ENCODE data around the gene IGF1R. TPM values are rescaled to one million over a fixed set of nuclear protein-coding genes. Genes with fewer than 3 reads are reported as not detected.

IGF1R gene
- total RNA-seq, 4 donors from 2014 or later, result 49.4 to 239 (median 109) TPM

DNA sequence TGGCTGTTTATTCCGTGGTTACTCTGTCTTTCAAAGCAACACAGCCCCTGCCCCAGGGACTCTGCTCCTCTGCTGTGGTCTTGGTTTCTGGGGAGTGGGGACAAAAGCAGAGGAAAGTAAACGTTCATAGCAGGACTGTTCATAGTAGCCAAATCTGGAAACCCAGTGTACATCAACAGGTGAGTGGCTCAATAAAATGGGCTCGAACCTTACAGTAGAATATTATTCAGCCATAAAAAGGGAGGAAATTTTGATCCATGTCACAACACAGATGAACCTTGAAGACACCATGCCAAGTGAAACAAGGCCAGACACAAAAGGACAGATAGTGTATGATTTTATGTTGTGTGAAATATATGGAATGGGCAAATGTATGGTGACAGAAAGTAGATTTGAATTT lies 269.1 kb downstream of the IGF1R start:
- WGBS, 2 donors (ENCODE audit: low coverage in 1 of 2), result 79% methylated on average over 3 of the region's 3 CpGs; no CpG with 5 or more reads in 1 of the 2 donors
- H3K36me3 ChIP-seq, result peaks cover 0 to 35% (median 8%) of the 10 kb centered on the region in 4 donors

DNA sequence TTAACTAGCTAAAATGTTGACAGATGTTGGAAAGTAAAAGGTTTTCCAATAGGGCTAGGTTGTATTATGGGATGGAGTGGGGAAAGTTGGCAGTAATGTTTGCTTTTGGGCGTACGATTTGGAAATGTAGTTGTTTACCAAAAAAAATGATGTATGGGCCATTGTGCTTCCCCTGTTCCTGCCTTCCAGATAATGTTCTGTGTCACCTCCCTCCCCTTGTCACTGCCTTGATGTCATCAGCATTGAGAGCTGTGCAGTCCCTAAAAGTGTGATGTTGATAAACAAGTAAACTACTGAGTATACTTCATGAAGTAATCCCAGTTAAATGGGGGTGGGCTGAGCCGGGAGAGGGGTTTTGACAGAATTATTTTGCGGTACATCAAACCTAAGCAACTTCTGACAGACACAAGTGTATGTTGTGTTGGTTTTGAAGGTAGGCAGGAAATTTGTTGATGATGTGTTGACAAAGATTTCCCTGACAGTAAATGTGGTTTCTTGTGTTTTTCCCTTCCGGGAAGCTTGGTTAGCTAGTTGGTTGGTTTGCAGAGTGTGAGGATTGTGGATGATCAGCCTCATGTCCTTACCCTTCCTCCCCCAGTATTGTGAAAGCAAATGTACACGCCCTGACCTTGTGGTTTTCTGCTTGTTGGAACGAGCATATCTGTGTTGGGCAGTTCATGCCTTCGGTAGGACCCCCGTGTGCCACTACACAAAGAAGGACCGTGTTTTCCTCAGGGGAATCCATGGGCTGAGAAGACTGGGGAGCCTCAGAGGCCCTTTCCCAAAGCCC lies 271.9 kb downstream of the IGF1R start:
- WGBS, 2 donors (ENCODE audit: low coverage in 1 of 2), result 80% methylated on average over 7 to 10 of the region's 10 CpGs
- TF ChIP-seq, protein P1, sequence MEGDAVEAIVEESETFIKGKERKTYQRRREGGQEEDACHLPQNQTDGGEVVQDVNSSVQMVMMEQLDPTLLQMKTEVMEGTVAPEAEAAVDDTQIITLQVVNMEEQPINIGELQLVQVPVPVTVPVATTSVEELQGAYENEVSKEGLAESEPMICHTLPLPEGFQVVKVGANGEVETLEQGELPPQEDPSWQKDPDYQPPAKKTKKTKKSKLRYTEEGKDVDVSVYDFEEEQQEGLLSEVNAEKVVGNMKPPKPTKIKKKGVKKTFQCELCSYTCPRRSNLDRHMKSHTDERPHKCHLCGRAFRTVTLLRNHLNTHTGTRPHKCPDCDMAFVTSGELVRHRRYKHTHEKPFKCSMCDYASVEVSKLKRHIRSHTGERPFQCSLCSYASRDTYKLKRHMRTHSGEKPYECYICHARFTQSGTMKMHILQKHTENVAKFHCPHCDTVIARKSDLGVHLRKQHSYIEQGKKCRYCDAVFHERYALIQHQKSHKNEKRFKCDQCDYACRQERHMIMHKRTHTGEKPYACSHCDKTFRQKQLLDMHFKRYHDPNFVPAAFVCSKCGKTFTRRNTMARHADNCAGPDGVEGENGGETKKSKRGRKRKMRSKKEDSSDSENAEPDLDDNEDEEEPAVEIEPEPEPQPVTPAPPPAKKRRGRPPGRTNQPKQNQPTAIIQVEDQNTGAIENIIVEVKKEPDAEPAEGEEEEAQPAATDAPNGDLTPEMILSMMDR (IDR thresholded peaks at IDR 0.05), result no peak
- no peak for TF ChIP-seq EP300 (IDR thresholded peaks at IDR 0.05; ENCODE audit: low read depth)
- TF ChIP-seq POLR2A (IDR thresholded peaks at IDR 0.05), result no peak
- no peak for TF ChIP-seq POLR2AphosphoS5 (IDR thresholded peaks at IDR 0.05)
- intact Hi-C loops (cut with DNase I; ENCODE audit: low total_unique reads) (no loop called here), in situ Hi-C loops (cut with MboI; ENCODE audit: low pct_ligation_motif_present in 1 of 4, low pct_unique_long_range_greater_than_20kb in 1 of 4, low sequenced_read_pairs in 3 of 4) (no loop called here)
- DNase-seq, result no peak
- Histone ChIP-seq H3K36me3 (peaks cover 0 to 22% (median 8%) of the 10 kb centered on the region in 4 donors), H3K9me3 (no peaks in the 10 kb centered on the region), H3K4me3 (no peak overlapping the region), H3K27me3 (no peaks in the 10 kb centered on the region), H3K4me1 (peaks cover 0 to 6% (median 5%) of the 10 kb centered on the region in 4 donors), H3K27ac (no peak overlapping the region)

More for the DNA sequence above, 269.1 kb downstream of the IGF1R start:
- no peak for DNase-seq
- in situ Hi-C loops (cut with MboI; ENCODE audit: low pct_ligation_motif_present in 1 of 4, low pct_unique_long_range_greater_than_20kb in 1 of 4, low sequenced_read_pairs in 3 of 4) (no loop called here), intact Hi-C loops (cut with DNase I; ENCODE audit: low total_unique reads) (no loop called here)
- no peak overlapping the region for H3K4me3 ChIP-seq
- H3K9me3 ChIP-seq, result no peaks in the 10 kb centered on the region
- H3K27me3 ChIP-seq, result no peaks in the 10 kb centered on the region
- H3K27ac ChIP-seq, result no peak overlapping the region
- peaks cover 5 to 17% (median 15%) of the 10 kb centered on the region in 4 donors for H3K4me1 ChIP-seq
- TF ChIP-seq POLR2AphosphoS5 (IDR thresholded peaks at IDR 0.05) (no peak), POLR2A (IDR thresholded peaks at IDR 0.05) (no peak), EP300 (IDR thresholded peaks at IDR 0.05; ENCODE audit: low read depth) (no peak)
- TF ChIP-seq, protein P1 (IDR thresholded peaks at IDR 0.05), result no peak

DNA sequence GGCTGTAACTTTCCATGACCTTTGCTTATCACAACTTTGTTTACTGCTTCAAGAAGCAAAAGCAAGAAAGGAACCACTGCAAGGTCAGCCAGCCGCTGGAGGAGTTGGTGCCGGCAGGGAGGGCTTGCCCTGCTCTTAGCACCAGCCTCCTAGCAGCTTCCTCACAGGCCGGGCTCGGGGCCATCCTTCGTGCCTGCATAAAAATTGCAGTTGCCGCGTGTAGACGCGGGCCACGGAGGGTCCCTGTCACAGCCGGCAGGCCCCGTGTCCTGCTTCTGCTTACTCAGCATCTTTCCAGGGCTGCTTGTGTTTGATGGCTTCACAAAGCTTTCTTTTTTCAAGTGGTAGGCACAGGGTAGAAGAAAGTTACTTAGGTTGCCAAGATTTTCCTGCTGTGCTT lies 274.8 kb downstream of the IGF1R start:
- Histone ChIP-seq H3K4me3 (no peak overlapping the region), H3K4me1 (peaks cover 0 to 5% (median 0%) of the 10 kb centered on the region in 4 donors), H3K27me3 (no peaks in the 10 kb centered on the region), H3K27ac (no peak overlapping the region), H3K36me3 (peaks cover 0 to 12% (median 1%) of the 10 kb centered on the region in 4 donors), H3K9me3 (no peaks in the 10 kb centered on the region)
- WGBS, 2 donors (ENCODE audit: low coverage in 1 of 2), result 94% methylated on average over 12 of the region's 12 CpGs; no CpG with 5 or more reads in 1 of the 2 donors
- DNase-seq, result no peak
- no peak for TF ChIP-seq EP300 (IDR thresholded peaks at IDR 0.05; ENCODE audit: low read depth)
- no peak for TF ChIP-seq POLR2A (IDR thresholded peaks at IDR 0.05)
- TF ChIP-seq POLR2AphosphoS5 (IDR thresholded peaks at IDR 0.05), result no peak
- TF ChIP-seq, protein P1 (IDR thresholded peaks at IDR 0.05), result no peak
- in situ Hi-C loops (cut with MboI; ENCODE audit: low pct_ligation_motif_present in 1 of 4, low pct_unique_long_range_greater_than_20kb in 1 of 4, low sequenced_read_pairs in 3 of 4) (no loop called here), intact Hi-C loops (cut with DNase I; ENCODE audit: low total_unique reads) (no loop called here)

DNA sequence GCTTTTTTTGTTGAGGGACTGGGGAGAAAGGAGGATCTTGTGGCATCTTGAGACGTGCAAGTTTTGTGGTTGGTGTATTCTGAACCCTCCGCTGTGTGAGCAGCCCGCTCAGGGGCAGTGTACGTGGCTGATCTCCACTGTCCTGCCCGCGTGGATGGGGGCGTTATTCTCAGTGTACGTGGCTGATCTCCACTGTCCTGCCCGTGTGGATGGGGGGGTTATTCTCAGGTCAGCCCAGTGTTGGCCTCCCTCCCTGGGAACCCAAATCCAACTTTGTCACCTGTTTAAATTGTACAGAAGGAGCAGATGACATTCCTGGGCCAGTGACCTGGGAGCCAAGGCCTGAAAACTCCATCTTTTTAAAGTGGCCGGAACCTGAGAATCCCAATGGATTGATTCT lies 275.2 kb downstream of the IGF1R start:
- peaks cover 0 to 12% (median 0%) of the 10 kb centered on the region in 4 donors for H3K36me3 ChIP-seq
- DNase-seq, result no peak
- in situ Hi-C loops (cut with MboI; ENCODE audit: low pct_ligation_motif_present in 1 of 4, low pct_unique_long_range_greater_than_20kb in 1 of 4, low sequenced_read_pairs in 3 of 4), result no loop called here
- TF ChIP-seq EP300 (IDR thresholded peaks at IDR 0.05; ENCODE audit: low read depth) (no peak), POLR2AphosphoS5 (IDR thresholded peaks at IDR 0.05) (no peak), POLR2A (IDR thresholded peaks at IDR 0.05) (no peak)
- TF ChIP-seq, protein P1 (IDR thresholded peaks at IDR 0.05), result no peak
- H3K4me3 ChIP-seq, result no peak overlapping the region
- intact Hi-C loops (cut with DNase I; ENCODE audit: low total_unique reads), result no loop called here
- no peak overlapping the region for H3K27ac ChIP-seq
- WGBS, 2 donors (ENCODE audit: low coverage in 1 of 2), result 85% methylated on average over 10 of the region's 10 CpGs; no CpG with 5 or more reads in 1 of the 2 donors
- no peaks in the 10 kb centered on the region for H3K27me3 ChIP-seq
- H3K4me1 ChIP-seq, result peaks cover 0 to 5% (median 0%) of the 10 kb centered on the region in 4 donors
- no peaks in the 10 kb centered on the region for H3K9me3 ChIP-seq

All from transverse colon (tissue), 4 donors.